ENCODE measurements around the gene HMGB1. TPM values are rescaled to one million over a fixed set of nuclear protein-coding genes. Genes with fewer than 3 reads are reported as not detected.

HMGB1 gene
- total and polyA plus RNA-seq, 2 of the 13 experiments (the other 11 are each of a cell fraction or from before 2014, with no cell fraction given), result 115 to 584 TPM

DNA sequence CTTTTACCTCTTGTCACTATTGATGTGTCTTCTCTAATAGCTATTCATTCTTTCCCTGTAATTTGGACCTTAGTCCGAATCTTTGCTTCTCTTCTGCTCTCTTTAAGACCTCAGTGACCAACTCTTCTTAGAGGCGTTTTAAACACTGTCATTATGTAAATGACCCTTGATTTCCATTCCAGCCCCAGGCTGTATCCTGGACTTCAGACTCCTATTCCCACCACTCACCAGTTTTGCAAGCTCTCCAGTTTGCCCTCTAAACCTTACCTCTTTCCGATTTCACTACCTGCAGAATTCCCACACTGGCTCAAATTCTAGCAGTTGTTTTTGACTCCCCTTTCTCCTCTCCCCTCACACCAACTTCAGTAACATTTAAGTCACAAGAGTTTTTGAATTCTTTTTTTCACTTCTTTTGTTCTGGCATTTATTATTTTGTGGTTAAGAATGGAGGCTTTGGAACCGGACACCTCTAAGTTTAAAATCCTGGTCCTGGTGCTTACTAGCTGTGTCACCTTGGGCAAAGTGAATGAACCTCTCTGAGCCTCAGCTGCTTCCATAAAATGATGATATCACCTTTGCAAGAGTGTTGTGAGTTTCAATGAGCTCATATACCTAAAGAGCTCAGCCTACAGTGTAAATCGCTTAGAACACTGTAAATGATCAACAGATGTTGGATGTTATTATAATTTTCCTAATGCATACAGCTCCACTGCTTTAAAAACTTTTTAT lies 13.6 kb upstream of the HMGB1 start:
- Histone ChIP-seq H3K79me2 (ENCODE audit: insufficient read depth, low read length) (no peaks in the 10 kb centered on the region), H3K4me3 (replicated peaks in 1 of 3; ENCODE audit: insufficient read depth in 1 of 3, low read depth in 2 of 3, low read length in 3 of 3) (no peak overlapping the region), H3K9me3 (ENCODE audit: low read length) (no peaks in the 10 kb centered on the region), H3K4me2 (ENCODE audit: low read depth, low read length) (peak overlapping the region; percentile 16; the same call in 1 of the 2 replicates), H3K27ac (ENCODE audit: extremely low read length, insufficient read depth, low read length) (no peak overlapping the region), H3K27me3 (ENCODE audit: control insufficient read depth in 1 of 2, insufficient read depth in 2 of 2, low read length in 2 of 2) (no peaks in the 10 kb centered on the region), H3K36me3 (replicated peaks in 1 of 2; ENCODE audit: control insufficient read depth in 1 of 2, insufficient read depth in 2 of 2, low read length in 2 of 2) (no peaks in the 10 kb centered on the region), H2AFZ (ENCODE audit: low read length) (no peak overlapping the region), H3K4me1 (ENCODE audit: insufficient read depth, low read length) (peaks cover 12% of the 10 kb centered on the region), H4K20me1 (ENCODE audit: insufficient read depth, low read length) (no peaks in the 10 kb centered on the region), H3K9ac (ENCODE audit: insufficient read depth, low read depth, low read length) (no peak overlapping the region)
- DNase-seq (ENCODE audit: low spot score) (no peak), ATAC-seq (peak; percentile 79), FAIRE-seq (no peak)
- TF ChIP-seq ELF1 (CRISPR knock-in tag; IDR thresholded peaks at IDR 0.05) (no peak), HNF4A (CRISPR knock-in tag; IDR thresholded peaks at IDR 0.05) (peak; percentile 15; the same call in 1 of the 2 replicates)
- BruUV-seq (replicated peaks), result no TSS peak
- in situ Hi-C loops (cut with HindIII; ENCODE audit: extremely low pct_ligation_motif_present, low pct_unique_long_range_greater_than_20kb) (no loop called here), intact Hi-C loops (cut with micrococcal nuclease; ENCODE audit: unreplicated experiment) (no loop called here)
- WGBS (ENCODE audit: low lambda C conversion rate), result 1% methylated on average over 5 of the region's 5 CpGs
- ChIA-PET POLR2A (no interaction called here), CTCF (ENCODE audit: low intra/inter-chr PET ratio, low total read pairs) (no interaction called here)

DNA sequence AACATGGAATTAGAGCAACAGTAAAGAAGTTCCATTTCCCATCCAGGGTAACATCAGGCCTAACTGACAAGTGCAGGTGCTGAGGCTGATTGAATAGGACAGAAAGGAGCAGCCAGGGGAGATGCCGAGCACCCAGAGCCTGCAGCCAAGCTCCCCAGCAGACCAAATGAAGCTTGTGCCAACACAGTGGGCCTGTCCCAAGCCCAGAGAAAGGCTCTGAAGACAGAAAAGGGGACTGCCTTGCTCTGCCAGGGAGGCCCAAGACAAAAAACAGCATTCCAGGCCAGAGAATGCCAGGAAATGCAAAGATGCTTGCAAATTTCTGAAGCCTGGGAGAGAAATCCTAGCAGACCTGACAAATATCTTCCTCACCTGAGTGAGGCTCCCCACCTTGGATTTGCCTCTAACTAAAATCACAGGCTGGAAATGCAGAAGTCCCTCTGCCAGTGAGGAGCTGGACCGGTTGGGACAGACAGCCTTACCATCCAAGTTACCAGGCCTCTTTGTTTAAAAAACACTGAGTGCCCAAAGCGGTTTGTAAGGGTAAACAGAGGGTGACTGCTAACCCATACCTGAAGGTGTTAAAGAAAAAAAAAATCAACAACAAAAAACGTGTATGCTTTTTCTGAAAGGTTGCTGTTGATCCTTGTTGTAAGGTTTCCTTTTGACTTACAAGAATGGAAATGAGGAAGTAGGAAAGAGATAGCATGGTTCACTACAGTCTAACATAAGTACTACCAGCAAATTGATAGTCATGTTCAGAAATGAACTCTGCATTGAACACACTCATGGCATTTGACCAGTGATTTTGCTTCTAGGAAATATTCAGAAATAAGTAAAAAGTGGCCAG lies 11.8 kb upstream of the HMGB1 start:
- no peaks in the 10 kb centered on the region for H4K20me1 ChIP-seq (ENCODE audit: insufficient read depth, low read length)
- H3K4me3 ChIP-seq (replicated peaks in 1 of 3; ENCODE audit: insufficient read depth in 1 of 3, low read depth in 2 of 3, low read length in 3 of 3), result no peak overlapping the region
- no peak overlapping the region for H3K4me2 ChIP-seq (ENCODE audit: low read depth, low read length)
- in situ Hi-C loops (cut with HindIII; ENCODE audit: extremely low pct_ligation_motif_present, low pct_unique_long_range_greater_than_20kb) (no loop called here), intact Hi-C loops (cut with micrococcal nuclease; ENCODE audit: unreplicated experiment) (no loop called here)
- WGBS (ENCODE audit: low lambda C conversion rate), result 0% methylated on average over 4 of the region's 4 CpGs
- no peak overlapping the region for H3K27ac ChIP-seq (ENCODE audit: extremely low read length, insufficient read depth, low read length)
- CTCF ChIA-PET (ENCODE audit: low intra/inter-chr PET ratio, low total read pairs), result no interaction called here
- no peaks in the 10 kb centered on the region for H3K36me3 ChIP-seq (replicated peaks in 1 of 2; ENCODE audit: control insufficient read depth in 1 of 2, insufficient read depth in 2 of 2, low read length in 2 of 2)
- TF ChIP-seq MXD4 (CRISPR knock-in tag; IDR thresholded peaks at IDR 0.05) (no peak), ARNT (IDR thresholded peaks at IDR 0.05) (no peak), RFXAP (CRISPR knock-in tag; IDR thresholded peaks at IDR 0.05; ENCODE audit: borderline replicate concordance) (no peak), ZBTB42 (CRISPR knock-in tag; IDR thresholded peaks at IDR 0.05) (no peak), ZNF496 (CRISPR knock-in tag; IDR thresholded peaks at IDR 0.05; ENCODE audit: insufficient replicate concordance) (no peak), ZNF790 (CRISPR knock-in tag; IDR thresholded peaks at IDR 0.05; ENCODE audit: borderline replicate concordance) (no peak), ZSCAN31 (CRISPR knock-in tag; IDR thresholded peaks at IDR 0.05; ENCODE audit: low read depth) (no peak), HNRNPK (IDR thresholded peaks at IDR 0.05; ENCODE audit: low read depth, low read length, poor library complexity, severe bottlenecking) (no peak)
- TF ChIP-seq, protein P1, sequence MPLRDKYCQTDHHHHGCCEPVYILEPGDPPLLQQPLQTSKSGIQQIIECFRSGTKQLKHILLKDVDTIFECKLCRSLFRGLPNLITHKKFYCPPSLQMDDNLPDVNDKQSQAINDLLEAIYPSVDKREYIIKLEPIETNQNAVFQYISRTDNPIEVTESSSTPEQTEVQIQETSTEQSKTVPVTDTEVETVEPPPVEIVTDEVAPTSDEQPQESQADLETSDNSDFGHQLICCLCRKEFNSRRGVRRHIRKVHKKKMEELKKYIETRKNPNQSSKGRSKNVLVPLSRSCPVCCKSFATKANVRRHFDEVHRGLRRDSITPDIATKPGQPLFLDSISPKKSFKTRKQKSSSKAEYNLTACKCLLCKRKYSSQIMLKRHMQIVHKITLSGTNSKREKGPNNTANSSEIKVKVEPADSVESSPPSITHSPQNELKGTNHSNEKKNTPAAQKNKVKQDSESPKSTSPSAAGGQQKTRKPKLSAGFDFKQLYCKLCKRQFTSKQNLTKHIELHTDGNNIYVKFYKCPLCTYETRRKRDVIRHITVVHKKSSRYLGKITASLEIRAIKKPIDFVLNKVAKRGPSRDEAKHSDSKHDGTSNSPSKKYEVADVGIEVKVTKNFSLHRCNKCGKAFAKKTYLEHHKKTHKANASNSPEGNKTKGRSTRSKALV (CRISPR knock-in tag; IDR thresholded peaks at IDR 0.05), result no peak
- FAIRE-seq, result no peak
- no peak for ATAC-seq
- no peak for DNase-seq (ENCODE audit: low spot score)
- H3K27me3 ChIP-seq (ENCODE audit: control insufficient read depth in 1 of 2, insufficient read depth in 2 of 2, low read length in 2 of 2), result no peaks in the 10 kb centered on the region; a peak in 1 of 5 replicates
- H3K9me3 ChIP-seq (ENCODE audit: low read length), result no peaks in the 10 kb centered on the region
- BruUV-seq (replicated peaks), result no TSS peak
- H3K9ac ChIP-seq (ENCODE audit: insufficient read depth, low read depth, low read length), result no peak overlapping the region
- peaks cover 12% of the 10 kb centered on the region for H3K4me1 ChIP-seq (ENCODE audit: insufficient read depth, low read length)
- POLR2A ChIA-PET, result no interaction called here
- H3K79me2 ChIP-seq (ENCODE audit: insufficient read depth, low read length), result no peaks in the 10 kb centered on the region
- no peak overlapping the region for H2AFZ ChIP-seq (ENCODE audit: low read length)

Data from HepG2 (cell line).